GM19395 (cell line): ENCODE results near the gene ZNF774.
A peak's percentile ranks its signal among the peaks of the same experiment; 100 is the strongest.
"Not testable (repeated sequence)": the region's sequence is repeated elsewhere in the genome, so short reads cannot be mapped to it uniquely, and the experiment has no call there.

Source experiments
- ATAC-seq: cut with Tn5 transposase; IDR thresholded peaks from one replicate; pipeline ENCODE4 v1.9.1; 2021; ENCODE audit warnings: mild to moderate bottlenecking, moderate library complexity; ENCODE audit not compliant: unreplicated experiment

The ZNF774 gene

DNA sequence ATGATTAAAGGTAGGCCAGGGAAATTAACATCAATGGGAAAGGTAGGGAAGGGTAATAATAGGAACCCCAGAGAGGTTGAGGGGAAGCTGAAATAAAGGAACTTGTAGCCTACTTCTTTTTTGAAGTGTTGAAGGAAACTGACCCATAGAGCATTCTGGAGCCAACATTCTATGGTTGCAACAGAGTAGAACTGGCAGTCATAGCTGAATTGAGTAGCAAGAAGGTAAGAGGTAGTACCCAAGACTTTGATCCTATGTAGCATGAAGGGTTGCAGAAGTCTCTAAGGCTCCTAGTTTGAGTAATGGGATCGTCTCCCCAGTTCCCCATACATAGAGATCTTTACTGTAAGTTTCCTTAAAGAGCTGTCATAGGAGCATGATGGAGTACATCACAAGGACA, 7.4 kb upstream of the ZNF774 start:
- ATAC-seq, result no peak

GRCh38 chr15:90345857-90346256, 6.2 kb upstream of the ZNF774 start:
- ATAC-seq, result no peak

GRCh38 chr15:90347431-90348065, 4.5 kb upstream of the ZNF774 start:
- ATAC-seq, result not testable (repeated sequence)

GRCh38 chr15:90348456-90348855, 3.6 kb upstream of the ZNF774 start:
- ATAC-seq, result no peak

DNA sequence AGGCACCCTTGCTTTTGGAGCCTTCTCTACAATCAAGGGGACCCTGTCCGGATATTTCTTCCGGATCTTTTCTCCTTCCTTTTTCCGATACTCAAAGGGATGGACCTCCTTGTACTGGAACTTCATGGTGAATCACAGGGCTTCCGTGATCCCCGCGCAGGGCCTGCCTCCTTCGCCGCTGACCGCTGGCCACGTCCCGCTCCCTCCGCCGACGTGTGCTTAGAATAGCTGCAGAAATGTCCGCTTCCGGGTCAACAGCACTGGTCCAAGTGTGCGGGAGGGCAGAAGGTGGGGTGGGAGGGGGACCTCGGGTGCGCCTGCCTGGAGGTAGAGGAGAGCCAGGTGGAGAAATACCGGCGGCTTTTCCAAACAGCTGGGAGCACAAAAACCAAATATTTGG, 3.0 kb upstream of the ZNF774 start:
- ATAC-seq, result no peak

GRCh38 chr15:90349821-90350220, 2.3 kb upstream of the ZNF774 start:
- ATAC-seq, result no peak

GRCh38 chr15:90351479-90352106, 491 bp upstream of the ZNF774 start:
- ATAC-seq, result peak; percentile 36

GRCh38 chr15:90354986-90355385, 2.9 kb downstream of the ZNF774 start:
- no peak for ATAC-seq

GRCh38 chr15:90358124-90359033, 6.3 kb downstream of the ZNF774 start:
- no peak for ATAC-seq

DNA sequence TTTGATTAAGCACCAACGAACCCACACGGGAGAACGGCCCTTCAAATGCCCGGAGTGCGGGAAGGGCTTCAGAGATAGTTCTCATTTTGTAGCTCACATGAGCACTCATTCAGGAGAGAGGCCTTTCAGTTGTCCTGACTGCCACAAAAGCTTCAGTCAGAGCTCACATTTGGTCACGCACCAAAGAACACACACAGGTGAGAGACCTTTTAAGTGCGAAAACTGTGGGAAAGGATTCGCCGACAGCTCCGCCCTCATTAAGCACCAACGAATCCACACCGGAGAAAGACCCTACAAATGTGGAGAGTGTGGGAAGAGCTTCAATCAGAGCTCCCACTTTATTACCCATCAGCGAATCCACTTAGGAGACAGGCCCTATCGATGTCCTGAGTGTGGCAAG, 8.7 kb downstream of the ZNF774 start:
- no peak for ATAC-seq

DNA sequence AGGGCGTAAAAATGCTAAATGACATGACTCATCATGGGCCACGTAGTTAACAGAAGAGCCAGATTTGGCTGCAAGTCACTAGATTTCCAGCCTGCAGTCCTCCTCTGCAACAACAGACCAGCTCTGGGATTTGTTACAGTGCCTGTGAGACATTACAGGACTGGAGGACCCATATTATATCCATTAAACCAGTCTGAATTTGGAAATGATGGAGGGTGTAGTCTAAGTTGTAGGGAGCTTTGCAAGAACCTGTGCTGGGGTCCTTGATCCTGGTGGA, 10.8 kb downstream of the ZNF774 start:
- no peak for ATAC-seq

- ATAC-seq, result no peak
Measured at GRCh38 chr15:90364251-90364650, 12.2 kb downstream of the ZNF774 start.

- ATAC-seq, result no peak
Measured at GRCh38 chr15:90365414-90366055, 13.5 kb downstream of the ZNF774 start.

GRCh38 chr15:90367576-90367975, 15.5 kb downstream of the ZNF774 start:
- ATAC-seq, result no peak

GRCh38 chr15:90375071-90375470, 23.0 kb downstream of the ZNF774 start:
- no peak for ATAC-seq

GRCh38 chr15:90376789-90377188, 24.7 kb downstream of the ZNF774 start:
- no peak for ATAC-seq

- no peak for ATAC-seq
Measured at GRCh38 chr15:90379263-90379662, 27.2 kb downstream of the ZNF774 start.

- ATAC-seq, result no peak
Measured at GRCh38 chr15:90381515-90381914, 29.4 kb downstream of the ZNF774 start.

- no peak for ATAC-seq
Measured at GRCh38 chr15:90382320-90382719, 30.2 kb downstream of the ZNF774 start.

GRCh38 chr15:90386221-90386620, 34.1 kb downstream of the ZNF774 start:
- ATAC-seq, result no peak
